ENCODE measurements around the gene TMEM198.

Gene TMEM198

GRCh38 chr2:219573166-219573565 is 29.3 kb downstream of the TMEM198 start:
- no peak overlapping the region for H3K27ac ChIP-seq
- no peak for TF ChIP-seq ZFX (IDR thresholded peaks at IDR 0.05)
- no peak for TF ChIP-seq CTCF (conservative IDR thresholded peaks at IDR 0.05)

- TF ChIP-seq ZFX (IDR thresholded peaks at IDR 0.05) (no peak), CTCF (conservative IDR thresholded peaks at IDR 0.05) (no peak)
- no peak overlapping the region for H3K27ac ChIP-seq
These were observed 30.9 kb downstream of the TMEM198 start for GRCh38 chr2:219574484-219575311.

- TF ChIP-seq ZFX (IDR thresholded peaks at IDR 0.05) (no peak), CTCF (conservative IDR thresholded peaks at IDR 0.05) (no peak)
- H3K27ac ChIP-seq: no peak overlapping the region
These were observed 32.0 kb downstream of the TMEM198 start for GRCh38 chr2:219575566-219576504.

- TF ChIP-seq ZFX (IDR thresholded peaks at IDR 0.05) (no peak), CTCF (conservative IDR thresholded peaks at IDR 0.05) (no peak)
- H3K27ac ChIP-seq: no peak overlapping the region
These were observed 32.9 kb downstream of the TMEM198 start for GRCh38 chr2:219576505-219577388.

GRCh38 chr2:219578811-219579613 is 35.2 kb downstream of the TMEM198 start:
- TF ChIP-seq ZFX (IDR thresholded peaks at IDR 0.05) (no peak), CTCF (conservative IDR thresholded peaks at IDR 0.05) (no peak)
- no peak overlapping the region for H3K27ac ChIP-seq

GRCh38 chr2:219581346-219581745 is 37.5 kb downstream of the TMEM198 start:
- no peak for TF ChIP-seq ZFX (IDR thresholded peaks at IDR 0.05)
- TF ChIP-seq CTCF (conservative IDR thresholded peaks at IDR 0.05): no peak

More at GRCh38 chr2:219581346-219581745, 37.5 kb downstream of the TMEM198 start:
- no peak overlapping the region for H3K27ac ChIP-seq

Data from C4-2B (cell line).